HG03521 (cell line): ENCODE results near the gene F12.
"Not testable (repeated sequence)": the region's sequence is repeated elsewhere in the genome, so short reads cannot be mapped to it uniquely, and the experiment has no call there.

Source experiments
- ATAC-seq: cut with Tn5 transposase; IDR thresholded peaks from one replicate; pipeline ENCODE4 v1.9.1; 2021; ENCODE audit warnings: mild to moderate bottlenecking, moderate library complexity; ENCODE audit not compliant: unreplicated experiment

The F12 gene

GRCh38 chr5:177432839-177433657, 23.7 kb upstream of the F12 start:
- no peak for ATAC-seq

DNA sequence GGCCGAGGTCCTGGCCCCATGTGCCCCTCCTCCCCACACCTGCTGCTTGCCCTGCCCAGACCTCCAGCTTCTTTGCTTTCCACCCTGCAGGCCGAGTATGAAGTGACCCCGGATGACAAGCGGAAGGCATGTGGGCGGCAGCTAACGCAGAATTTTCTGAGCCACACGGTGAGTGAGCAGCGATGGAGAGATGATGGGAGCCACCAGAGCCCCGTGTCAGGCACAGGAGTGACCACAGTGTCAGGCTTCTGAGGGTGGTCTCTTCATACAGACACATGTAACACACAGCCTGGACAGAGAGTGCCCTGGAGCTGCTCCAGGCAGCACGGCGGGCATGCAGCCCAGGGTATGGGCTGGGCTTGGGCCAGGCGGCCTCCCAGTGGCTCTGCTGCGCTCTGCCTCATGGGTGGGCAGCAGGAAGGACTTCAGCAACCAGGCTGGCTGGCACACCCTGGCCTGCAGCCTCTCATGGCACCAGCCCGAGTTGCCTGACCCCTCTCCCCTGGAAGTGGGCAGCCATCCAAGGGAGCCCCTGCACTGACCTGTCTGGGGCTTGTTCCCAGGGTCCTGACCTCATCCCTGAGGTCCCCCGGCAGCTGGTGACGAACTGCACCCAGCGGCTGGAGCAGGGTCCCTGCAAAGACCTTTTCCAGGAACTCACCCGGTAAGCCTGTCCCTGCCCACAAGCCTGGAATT, 22.9 kb upstream of the F12 start:
- no peak for ATAC-seq

GRCh38 chr5:177431317-177432142, 22.2 kb upstream of the F12 start:
- ATAC-seq: peak; percentile 28

DNA sequence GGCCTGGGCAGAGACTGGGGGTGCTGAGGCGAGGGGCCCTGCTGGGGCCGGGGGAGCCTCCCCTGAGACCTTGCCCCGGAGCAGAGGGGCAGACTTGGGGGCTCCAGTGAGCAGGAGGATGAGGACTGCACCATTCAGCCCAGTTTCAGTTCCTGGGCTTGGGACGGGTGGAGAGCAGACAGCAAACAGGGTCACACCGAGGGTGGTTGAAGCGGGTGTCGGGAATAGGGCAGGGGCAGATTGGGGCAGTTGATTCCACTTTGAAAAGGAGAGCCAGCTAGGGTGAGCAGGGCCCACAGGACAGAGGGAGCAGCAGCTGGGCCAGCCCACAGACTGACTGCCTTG, 21.6 kb upstream of the F12 start:
- no peak for ATAC-seq

- ATAC-seq: no peak
Measured at GRCh38 chr5:177430140-177430951, 21.0 kb upstream of the F12 start.

DNA sequence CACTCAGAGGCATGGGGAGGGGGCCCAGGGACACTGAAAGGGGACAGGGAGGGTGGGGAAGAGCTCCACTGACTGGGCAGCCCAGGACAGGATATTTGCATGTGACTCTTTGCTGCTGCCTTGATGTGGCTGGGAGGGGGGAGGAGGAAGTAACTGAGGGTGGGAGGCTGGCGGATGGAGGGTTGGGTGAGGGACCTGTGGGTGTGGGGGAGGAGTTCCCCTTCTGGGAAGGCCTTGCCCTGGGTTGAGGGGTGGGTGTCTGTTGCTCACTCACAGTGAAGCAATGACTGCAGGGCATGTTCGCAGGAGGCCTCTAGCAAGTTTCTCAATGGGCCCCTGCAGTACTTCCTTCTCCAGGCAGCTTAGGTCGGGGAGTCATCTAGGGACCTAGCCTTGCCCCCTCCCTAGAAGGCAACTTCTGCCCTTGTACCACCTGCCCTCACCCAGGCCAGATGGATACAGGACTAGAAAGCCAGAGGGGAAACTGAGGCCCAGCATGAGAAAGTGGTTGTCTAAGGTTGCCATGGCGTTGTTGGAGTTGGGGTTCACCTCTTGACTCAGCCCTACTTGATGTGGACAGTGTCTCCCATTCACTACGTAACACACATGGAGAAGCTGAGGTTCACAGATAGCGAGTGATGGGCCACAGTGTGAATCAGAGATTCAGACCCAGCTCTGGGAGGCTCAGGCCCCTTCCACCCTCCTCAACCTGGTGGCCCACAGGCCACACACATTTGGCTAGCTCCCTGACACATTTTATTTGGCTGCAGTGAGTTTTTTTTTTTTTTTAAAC, 20.1 kb upstream of the F12 start:
- no peak for ATAC-seq

- ATAC-seq: no peak
Measured at GRCh38 chr5:177428574-177429217, 19.3 kb upstream of the F12 start.

DNA sequence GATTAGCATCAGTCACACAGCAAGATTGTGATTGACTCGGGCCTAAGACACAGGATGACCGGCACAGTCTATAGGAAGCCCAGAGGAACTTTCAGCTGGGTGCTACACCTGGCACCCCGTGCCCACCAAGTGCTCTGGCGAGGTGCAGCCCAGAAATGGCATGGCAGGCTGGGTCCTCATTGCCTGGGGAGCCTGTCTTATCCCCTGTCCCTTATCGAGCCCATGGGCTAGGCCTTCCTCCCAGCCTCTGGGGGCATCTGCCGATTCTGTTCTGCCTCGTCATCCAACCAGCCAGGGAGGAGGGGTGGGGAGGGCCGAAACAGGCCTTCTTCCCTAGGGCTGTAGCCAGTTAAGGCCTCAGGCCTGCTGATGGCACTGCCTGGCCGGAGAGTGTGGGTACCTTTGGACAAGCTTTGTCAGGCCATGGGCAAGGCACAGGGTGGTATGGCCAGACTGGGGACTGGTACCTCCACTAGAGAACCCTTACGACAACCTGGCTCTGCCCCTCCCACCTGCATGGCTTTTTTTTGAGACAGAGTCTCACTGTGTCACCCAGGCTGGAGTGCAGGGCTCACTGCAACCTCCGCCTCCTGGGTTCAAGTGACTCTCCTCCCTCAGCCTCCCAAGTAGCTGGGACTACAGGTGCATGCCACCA, 18.7 kb upstream of the F12 start:
- no peak for ATAC-seq

DNA sequence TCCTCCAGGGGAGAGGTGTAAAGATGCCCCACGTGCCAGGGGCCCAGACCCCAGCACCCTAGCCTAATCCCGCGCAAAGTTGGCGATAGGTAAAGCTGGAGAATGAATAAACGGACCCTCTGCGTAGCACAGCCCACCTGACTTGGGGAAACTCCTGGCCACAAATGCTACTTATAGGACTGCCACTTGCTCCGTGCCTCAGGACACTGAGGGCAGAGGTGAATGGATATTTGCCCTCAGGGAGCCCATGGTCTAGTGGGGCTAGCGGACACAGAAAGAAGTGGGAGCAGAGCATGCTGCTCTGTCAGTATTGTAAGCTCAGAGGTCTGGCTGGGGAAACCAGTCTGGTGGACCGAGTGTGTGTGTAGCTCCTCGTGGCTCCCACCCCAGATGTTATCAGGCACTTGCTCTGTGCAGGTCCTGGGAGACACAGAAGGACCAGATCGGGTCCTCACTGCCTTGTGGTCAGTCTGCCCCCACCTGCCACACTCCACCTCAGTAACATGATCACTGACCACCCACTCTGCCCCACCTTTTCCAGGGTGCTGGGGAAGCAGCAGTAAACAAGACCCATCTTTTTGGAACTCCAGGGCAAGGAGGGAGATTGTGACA, 18.0 kb upstream of the F12 start:
- ATAC-seq: no peak

DNA sequence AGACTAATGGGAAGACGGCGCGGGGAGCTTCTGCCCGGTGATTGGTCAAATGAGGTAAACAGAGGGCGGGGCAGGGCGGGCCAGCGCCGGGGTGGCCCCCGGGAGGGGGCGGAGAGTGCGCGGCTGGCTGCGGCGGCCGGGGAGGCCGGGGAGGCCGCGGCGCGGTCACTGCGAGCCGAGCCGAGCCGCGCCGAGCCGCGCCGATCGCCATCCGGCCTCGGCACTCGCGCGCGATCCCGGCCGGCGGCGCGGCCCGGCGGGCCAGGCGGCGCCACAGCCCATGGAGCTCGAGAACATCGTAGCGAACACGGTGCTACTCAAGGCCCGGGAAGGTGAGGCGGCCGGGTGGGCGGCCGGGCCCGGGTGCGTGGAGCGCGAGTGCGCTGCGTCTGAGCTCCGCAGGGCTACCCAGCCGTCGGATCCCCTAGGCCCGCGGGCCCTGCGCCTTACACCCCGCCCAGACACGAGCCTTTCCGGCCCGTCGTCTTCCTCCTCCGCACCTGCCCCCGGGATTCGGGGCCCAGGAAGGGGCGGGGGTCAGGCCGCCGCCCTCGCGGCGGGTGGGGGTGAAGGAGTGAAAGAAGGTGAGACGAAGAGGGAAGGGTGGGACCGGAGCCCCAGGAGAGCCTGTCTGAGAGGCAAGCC, 17.3 kb upstream of the F12 start, which contains the start of gene GRK6:
TSS of gene GRK6 (plus strand) at position 111 of the 645 bp plus-strand sequence. CDS start at position 281, 170 bp downstream.
- ATAC-seq: peak; percentile 7

GRCh38 chr5:177425801-177426565, 16.6 kb upstream of the F12 start:
- ATAC-seq: peak; percentile 70

DNA sequence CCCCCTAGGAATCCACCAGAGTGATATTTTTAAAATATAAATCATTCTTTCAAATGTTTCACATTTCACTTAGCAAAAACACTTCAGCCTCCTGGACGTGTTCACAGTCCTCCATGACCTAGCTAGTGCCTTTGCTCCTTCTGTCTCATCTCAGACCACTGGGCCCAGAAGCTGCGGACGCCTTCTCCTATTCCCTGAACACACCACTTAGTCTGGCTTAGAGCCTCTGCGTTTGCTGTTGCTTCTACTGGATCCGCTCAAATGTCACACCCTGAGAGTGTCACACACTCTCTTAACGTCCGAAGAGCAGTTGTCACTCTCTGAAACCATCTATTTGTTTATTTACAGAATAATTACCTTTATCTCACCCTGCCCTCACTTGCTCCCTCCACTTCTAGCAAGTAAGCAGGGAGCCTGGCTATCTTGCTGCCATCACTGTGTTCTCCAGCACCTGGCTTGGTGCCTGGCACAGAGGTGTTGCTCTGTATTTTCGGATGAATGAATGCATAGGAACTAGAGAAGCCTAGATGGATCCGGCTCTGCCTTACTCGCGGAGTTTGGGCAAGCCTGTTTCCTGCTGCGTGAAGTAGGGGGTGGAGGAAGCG, 15.9 kb upstream of the F12 start:
- no peak for ATAC-seq

- no peak for ATAC-seq
Measured at GRCh38 chr5:177423671-177424070, 14.3 kb upstream of the F12 start.

- no peak for ATAC-seq
Measured at GRCh38 chr5:177421062-177421798, 11.9 kb upstream of the F12 start.

DNA sequence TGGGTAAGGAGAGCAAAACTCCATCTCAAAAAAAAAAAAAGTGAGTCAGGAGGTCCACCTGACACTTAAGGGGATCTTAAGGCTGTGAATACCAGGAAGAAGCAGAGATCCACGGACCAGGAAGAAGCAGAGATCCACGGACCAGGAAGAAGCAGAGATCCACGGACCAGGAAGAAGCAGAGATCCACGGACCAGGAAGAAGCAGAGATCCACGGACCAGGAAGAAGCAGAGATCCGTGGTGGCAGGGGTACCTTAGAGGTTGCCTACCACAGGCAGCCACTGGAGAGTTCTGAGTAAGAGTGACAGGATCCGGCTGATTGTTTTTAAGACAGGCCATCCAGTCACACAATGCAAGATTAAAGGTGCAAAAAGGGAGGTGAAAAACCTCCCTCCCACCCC, 11.1 kb upstream of the F12 start:
- not testable (repeated sequence) for ATAC-seq

- no peak for ATAC-seq
Measured at GRCh38 chr5:177419046-177419445, 9.7 kb upstream of the F12 start.
